ENCODE measurements around the gene NTHL1. TPM values are rescaled to one million over a fixed set of nuclear protein-coding genes. Genes with fewer than 3 reads are reported as not detected.
A peak's percentile ranks its signal among the peaks of the same experiment; 100 is the strongest.

The NTHL1 gene
- total and polyA plus RNA-seq, 2 donors (not counting 3 experiments of a cell fraction or from before 2014, with no cell fraction given): 39.8 to 65.8 TPM

DNA sequence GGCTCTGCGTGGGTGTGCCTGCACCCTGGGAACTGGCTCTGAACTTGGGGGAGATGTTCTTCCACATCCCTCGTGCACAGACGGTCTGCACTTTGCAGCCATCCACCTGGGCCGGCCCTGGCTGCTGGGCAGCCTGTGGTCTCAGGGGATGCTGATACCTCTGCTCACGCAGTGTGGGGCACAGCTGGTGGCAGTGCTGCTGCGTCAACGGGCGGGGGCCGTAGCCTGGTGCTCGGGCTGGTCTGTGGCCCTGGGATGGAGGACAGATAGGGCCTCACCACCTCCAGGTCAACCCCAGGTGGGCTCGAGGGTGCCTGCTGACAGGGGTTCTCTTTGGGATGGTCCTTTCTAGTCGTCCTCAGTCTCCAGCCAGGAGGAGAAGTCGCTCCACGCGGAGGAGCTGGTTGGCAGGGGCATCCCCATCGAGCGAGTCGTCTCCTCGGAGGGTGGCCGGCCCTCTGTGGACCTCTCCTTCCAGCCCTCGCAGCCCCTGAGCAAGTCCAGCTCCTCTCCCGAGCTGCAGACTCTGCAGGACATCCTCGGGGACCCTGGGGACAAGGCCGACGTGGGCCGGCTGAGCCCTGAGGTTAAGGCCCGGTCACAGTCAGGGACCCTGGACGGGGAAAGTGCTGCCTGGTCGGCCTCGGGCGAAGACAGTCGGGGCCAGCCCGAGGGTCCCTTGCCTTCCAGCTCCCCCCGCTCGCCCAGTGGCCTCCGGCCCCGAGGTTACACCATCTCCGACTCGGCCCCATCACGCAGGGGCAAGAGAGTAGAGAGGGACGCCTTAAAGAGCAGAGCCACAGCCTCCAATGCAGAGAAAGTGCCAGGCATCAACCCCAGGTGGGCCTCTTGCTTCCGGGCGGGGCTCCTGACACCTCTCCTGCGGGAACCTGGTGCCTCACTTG, 36.5 kb upstream of the NTHL1 start:
- Histone ChIP-seq H3K4me2 (ENCODE audit: insufficient read depth, low read length) (no peak overlapping the region), H3K9me1 (replicated peaks; ENCODE audit: control insufficient read depth, extremely low read depth, insufficient read depth, low read length) (no peaks in the 10 kb centered on the region), H3K4me3 (replicated peaks in 1 of 3; ENCODE audit: insufficient read depth in 1 of 3, low read depth in 1 of 3, low read length in 3 of 3) (no peak overlapping the region), H3K79me2 (ENCODE audit: control insufficient read depth, insufficient read depth, low read length) (no peaks in the 10 kb centered on the region), H3K27me3 (ENCODE audit: control insufficient read depth in 2 of 2, insufficient read depth in 2 of 2, low read length in 2 of 2) (no peaks in the 10 kb centered on the region), H3K9ac (replicated peaks; ENCODE audit: extremely low read depth, insufficient read depth, low read length) (no peak overlapping the region), H3K27ac (ENCODE audit: insufficient read depth, low read depth, low read length) (no peak overlapping the region), H3K36me3 (ENCODE audit: control insufficient read depth in 2 of 2, extremely low read depth in 1 of 2, insufficient read depth in 2 of 2, low read length in 2 of 2) (peaks cover 0 to 64% of the 10 kb centered on the region in 2 experiments), H3K4me1 (ENCODE audit: control insufficient read depth, extremely low read depth, insufficient read depth, low read length) (no peaks in the 10 kb centered on the region), H3K9me3 (replicated peaks; ENCODE audit: control insufficient read depth, insufficient read depth, low read length) (no peaks in the 10 kb centered on the region), H4K20me1 (replicated peaks; ENCODE audit: control insufficient read depth, extremely low read depth, insufficient read depth, low read length) (no peaks in the 10 kb centered on the region), H2AFZ (ENCODE audit: low read depth, low read length) (no peak overlapping the region)
- no peak for TF ChIP-seq POLR2AphosphoS5 (IDR thresholded peaks at IDR 0.05; ENCODE audit: insufficient read depth, low read depth, low read length)
- no peak for TF ChIP-seq GATA2 (IDR thresholded peaks at IDR 0.05; ENCODE audit: insufficient read depth, insufficient read length, low read depth, low read length)
- no peak for TF ChIP-seq POLR2A (IDR thresholded peaks at IDR 0.05; ENCODE audit: low read depth, low read length)
- TF ChIP-seq, protein P1, sequence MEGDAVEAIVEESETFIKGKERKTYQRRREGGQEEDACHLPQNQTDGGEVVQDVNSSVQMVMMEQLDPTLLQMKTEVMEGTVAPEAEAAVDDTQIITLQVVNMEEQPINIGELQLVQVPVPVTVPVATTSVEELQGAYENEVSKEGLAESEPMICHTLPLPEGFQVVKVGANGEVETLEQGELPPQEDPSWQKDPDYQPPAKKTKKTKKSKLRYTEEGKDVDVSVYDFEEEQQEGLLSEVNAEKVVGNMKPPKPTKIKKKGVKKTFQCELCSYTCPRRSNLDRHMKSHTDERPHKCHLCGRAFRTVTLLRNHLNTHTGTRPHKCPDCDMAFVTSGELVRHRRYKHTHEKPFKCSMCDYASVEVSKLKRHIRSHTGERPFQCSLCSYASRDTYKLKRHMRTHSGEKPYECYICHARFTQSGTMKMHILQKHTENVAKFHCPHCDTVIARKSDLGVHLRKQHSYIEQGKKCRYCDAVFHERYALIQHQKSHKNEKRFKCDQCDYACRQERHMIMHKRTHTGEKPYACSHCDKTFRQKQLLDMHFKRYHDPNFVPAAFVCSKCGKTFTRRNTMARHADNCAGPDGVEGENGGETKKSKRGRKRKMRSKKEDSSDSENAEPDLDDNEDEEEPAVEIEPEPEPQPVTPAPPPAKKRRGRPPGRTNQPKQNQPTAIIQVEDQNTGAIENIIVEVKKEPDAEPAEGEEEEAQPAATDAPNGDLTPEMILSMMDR (IDR thresholded peaks at IDR 0.05; ENCODE audit: extremely low read depth in 1 of 2, insufficient read depth in 1 of 2, low read depth in 1 of 2, low read length in 2 of 2): no peak
- intact Hi-C loops (cut with micrococcal nuclease) (no loop called here), dilution Hi-C loops (cut with MboI; ENCODE audit: extremely low pct_ligation_motif_present, low sequenced_read_pairs) (no loop called here)
- ChIA-PET POLR2A (no interaction called here), CTCF (interaction anchor here (0.8 to 2.5 kb wide), 4 partner anchors 13 to 56 kb away, joined by 3 to 8 read pairs (median 4); partner anchors contain the start of genes NTHL1 and TSC2)
- DNase-seq (ENCODE audit: low read depth, low spot score) (no peak), FAIRE-seq (no peak)
- BruUV-seq (replicated peaks): TSS peak; percentile 32

All from endothelial cell of umbilical vein (primary cell).